HG03039 (cell line): ENCODE data around the gene DUSP22.

Source experiments
- ATAC-seq: cut with Tn5 transposase; IDR thresholded peaks from one replicate; pipeline ENCODE4 v1.9.1; 2021; ENCODE audit warnings: mild to moderate bottlenecking, moderate library complexity; ENCODE audit not compliant: unreplicated experiment

Gene DUSP22

GRCh38 chr6:308768-309167 is 16.5 kb downstream of the DUSP22 start:
- no peak for ATAC-seq

DNA sequence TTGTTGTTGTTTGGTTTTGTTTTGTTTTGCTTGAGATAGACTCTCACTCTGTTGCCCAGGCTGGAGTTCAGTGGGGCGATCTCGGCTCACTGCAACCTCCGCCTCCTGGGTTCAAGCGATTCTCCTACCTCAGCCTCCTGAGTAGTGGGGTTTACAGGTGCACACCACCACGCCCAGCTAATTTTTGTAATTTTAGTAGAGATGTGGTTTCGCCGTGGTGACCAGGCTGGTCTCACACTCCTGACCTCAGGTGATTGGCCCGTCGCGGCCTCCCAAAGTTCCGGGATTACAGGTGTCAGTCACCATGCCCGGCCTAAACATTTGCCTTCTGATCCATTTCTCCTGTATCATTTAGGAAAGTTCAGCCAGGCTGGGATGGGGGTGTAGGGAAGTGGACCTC is 17.7 kb downstream of the DUSP22 start:
- no peak for ATAC-seq

GRCh38 chr6:310671-311070 is 18.4 kb downstream of the DUSP22 start:
- no peak for ATAC-seq

DNA sequence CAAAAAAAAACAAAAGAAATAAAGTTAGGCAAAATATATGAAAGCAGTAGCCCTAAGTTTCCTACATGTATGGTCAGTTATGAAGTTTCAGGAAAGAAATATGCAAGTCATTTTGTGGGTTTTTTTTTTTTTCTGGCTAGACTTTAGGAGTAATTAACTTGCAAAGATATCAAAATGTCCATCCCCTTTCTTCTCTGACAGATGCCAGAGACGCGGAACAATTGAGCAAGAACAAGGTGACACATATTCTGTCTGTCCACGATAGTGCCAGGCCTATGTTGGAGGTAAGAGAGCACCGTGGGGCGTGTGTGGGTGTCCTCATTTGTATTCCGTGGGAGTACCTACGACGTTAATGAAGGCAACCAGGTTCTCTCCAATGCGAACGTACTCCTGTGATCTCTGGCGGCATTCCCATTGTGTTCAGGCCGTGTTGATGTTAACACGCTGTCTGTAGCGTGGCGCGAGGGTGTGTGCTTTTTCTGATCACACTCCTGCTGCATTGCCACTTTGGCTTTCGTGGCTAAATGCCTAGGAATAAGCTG is 19.5 kb downstream of the DUSP22 start:
- ATAC-seq: no peak

DNA sequence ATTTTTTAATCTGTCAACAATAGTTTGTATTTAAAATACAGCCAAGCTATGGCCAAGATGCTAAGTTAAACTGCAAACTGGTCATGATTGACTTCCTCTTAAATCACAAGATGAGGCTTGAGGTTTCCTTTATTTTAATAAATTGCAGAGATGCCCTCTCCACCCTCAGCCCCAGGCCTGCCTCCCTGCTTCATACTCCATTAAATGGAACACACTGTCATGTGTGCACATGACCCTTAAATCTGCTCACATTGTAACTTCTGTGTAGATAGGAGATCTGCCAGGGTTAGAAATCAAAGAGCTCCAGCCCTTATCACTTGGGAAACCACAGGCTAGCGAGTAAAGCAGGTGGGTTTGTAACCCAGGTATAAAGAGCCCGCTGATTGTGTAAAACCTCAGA is 20.8 kb downstream of the DUSP22 start:
- no peak for ATAC-seq

GRCh38 chr6:313917-314316 is 21.6 kb downstream of the DUSP22 start:
- ATAC-seq: no peak

DNA sequence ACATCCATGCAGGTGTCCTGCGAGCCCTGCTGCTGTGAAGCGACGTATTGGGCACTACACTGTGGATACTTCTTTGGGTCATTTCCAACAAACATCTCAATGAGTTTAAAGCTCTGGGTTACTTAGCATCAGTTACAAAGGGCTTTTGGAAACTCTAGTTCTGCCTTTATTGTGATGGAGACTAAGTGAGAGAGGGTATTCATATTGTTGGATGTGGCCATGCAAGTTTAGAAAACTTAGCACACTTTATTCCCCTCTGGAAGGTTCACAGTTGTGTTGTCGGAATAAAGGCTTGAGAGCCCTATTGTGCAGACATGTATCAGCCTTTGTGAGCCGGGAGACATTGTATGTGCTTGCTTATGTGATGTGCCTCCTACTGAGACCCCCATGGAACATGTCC is 22.1 kb downstream of the DUSP22 start:
- no peak for ATAC-seq

GRCh38 chr6:315226-315625 is 22.9 kb downstream of the DUSP22 start:
- ATAC-seq: no peak

GRCh38 chr6:315921-316752 is 23.9 kb downstream of the DUSP22 start:
- ATAC-seq: no peak

DNA sequence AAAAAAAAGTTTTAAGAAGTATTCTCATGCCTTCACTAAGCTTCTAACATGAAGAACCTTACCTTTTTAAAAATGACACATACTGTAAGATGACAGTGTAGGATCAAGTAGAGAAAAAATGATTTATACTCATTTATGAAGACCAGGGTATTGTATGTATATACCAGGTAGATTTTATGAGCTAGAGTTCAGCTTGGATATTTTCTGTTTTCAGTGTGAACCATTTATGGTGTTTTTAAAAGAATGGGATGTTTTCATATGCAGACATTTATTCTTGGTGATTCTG is 24.4 kb downstream of the DUSP22 start:
- ATAC-seq: no peak

- no peak for ATAC-seq
These were observed 24.8 kb downstream of the DUSP22 start for GRCh38 chr6:317060-317447.

GRCh38 chr6:317448-318144 is 25.3 kb downstream of the DUSP22 start:
- ATAC-seq: peak; percentile 25

DNA sequence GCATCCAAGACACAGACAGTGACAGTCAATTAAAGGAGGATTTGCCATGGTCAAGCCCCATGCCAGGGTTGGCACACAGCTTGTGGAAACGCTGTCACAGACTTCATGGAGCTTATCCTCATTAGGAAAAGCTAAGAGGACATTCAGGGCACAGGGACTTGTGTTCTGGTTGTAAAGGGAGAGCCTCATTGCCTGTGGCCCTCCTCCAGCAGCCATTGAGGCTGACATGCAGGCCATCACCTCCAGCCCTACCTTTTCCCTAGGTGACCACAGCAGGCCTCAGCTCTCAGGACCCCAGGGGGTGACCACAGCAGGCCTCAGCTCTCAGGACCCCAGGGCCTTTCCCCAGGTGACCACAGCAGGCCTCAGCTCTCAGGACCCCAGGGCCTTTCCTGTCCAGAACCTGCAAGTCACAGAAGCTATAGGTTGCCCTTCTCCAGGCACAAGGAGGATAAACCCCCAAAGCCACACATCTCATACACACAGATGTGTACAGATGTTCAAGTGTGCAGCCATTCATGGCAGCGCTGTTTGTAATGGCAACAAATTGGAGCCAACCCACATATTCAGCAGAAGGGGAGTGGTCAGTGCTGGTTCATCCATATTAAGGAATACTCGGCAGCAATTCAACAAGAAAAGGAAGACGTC is 26.1 kb downstream of the DUSP22 start:
- no peak for ATAC-seq

DNA sequence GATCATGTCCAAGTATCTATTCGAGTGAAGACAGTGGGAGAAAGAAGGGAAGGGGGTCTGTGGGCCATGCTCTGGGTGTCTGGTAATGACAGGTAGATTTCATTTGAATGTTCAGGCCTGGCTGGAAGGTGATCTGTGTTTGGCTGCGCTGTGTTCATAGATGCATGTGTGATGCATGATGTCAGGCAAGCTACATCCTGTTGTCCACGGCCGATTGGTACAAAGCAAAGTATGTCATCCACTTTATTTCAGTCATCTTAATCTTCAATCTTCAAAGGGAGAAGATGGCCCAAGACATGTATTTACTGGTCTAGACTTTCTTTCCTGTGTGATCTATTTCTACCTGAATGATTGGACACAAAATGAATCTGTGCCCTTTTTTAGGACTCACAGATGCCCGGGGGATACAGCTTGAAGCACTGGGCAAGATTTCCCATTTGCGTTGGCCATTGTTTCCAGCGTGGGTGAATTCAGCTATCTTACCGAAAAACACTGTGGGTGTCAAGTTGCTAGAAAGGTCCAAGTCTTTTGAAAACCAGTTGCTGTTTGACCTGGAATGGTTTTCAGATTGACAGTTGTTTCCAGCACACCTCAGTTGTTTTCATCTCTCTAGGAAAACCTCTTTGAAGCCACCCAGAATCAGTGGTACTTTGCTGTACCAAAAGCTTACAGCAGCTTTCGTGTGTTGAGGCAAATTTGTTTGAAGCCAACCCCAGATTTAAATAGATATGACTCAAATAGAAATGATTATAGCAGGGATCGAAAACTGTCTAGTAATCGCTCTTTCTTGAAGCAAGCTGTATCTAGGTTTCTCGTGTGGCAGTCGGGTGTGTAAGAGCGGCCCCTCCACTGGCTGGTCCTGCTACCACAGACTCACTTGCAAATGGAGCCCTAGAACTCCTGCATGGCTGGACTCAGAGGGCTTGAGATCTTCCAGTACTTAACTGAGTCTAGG is 27.2 kb downstream of the DUSP22 start:
- ATAC-seq: peak; percentile 34

- ATAC-seq: no peak
These were observed 28.3 kb downstream of the DUSP22 start for GRCh38 chr6:320351-321157.

DNA sequence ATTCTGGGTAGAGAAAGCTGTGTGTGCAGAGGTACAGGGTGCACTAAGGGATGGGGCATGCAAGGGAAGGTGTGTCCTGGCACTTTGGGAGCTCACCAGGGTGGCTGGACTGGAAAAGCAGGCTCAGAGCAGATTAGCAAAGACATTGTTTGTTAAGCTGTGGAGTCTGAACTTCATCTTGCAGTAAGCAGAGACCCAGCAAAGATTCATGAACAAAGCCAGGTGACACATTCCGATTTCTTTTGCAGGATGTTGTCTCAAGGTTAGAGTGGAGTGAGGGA is 28.8 kb downstream of the DUSP22 start:
- no peak for ATAC-seq

DNA sequence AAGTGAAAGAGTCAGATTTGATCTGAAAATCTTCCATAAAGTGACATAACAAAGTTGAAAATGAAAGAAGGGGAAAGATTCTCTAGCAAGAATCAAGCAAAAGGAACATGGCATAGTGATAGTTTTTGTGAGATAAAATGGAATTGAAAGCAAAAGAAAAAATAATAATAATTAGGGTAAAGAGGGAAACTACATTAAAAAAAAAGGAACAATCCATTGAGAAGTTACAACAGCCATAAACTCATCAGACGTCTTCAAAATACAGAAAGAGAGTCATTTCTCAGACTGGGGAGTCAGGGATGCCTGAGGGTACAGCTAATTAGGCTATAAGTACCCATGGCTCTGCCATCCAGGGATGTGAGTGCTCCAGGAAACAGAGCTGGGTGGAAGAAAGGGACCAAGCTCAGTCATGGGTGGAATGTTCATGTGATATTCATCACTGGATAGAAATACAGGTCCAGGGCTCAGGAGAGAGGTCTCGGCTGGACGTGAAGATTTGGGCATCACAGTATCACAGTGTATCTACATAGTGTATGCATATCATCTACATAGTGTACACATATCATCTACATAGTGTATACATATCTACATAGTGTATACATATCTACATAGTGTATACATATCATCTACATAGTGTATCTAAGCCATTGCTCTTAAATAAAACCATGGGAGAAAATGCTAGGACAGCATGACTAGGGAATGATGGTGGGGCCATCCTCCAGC is 29.4 kb downstream of the DUSP22 start:
- ATAC-seq: no peak

DNA sequence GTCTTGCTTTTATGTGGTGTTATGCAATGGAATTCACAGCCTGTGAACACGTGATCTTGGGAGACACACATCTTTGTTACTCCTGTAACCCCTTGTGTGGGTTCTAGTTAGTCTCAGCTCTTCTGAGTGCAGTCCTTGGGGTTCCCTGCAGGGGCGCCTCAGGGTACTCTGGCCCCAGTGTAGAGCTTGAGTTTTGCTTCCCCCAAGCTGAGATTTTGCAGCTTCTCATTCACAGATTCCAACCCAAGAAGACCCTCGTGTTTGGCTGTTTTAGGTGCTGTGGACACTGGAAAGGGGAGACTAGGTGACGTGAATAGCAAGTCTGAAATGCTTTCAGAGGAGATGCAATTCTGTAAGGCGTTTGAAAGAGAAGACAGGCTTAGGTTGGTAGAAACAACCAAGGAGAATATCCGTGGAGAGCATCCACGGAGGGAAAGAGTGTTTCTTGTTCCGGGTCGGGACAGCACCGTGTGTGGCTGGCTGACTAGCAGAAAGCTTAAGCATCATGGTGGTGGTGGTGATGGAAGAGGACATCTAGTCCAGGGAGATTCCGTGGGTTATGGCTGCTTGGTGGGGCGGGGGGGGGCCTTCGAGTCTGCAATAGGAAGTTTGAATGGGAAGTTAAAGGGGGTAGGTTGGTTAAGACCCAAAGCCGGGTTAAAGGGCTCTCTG is 30.1 kb downstream of the DUSP22 start:
- ATAC-seq: no peak
